NCI-H345 treated with DMSO at 0.1 percent for 48 hours (cell line): ENCODE results near the gene KCNJ4.
"Not testable (repeated sequence)": the region's sequence is repeated elsewhere in the genome, so short reads cannot be mapped to it uniquely, and the experiment has no call there.

Experiments used
- DNase-seq: peaks from one replicate; lab custom pipeline; 2025; ENCODE audit not compliant: unreplicated experiment; lab: John Stamatoyannopoulos, UW

The KCNJ4 gene

GRCh38 chr22:38388506-38389427, 66.2 kb downstream of the KCNJ4 start:
- not testable (repeated sequence) for DNase-seq

- DNase-seq, result not testable (repeated sequence)
Observed at GRCh38 chr22:38386918-38387317, 68.1 kb downstream of the KCNJ4 start.

- DNase-seq, result no peak
Observed at GRCh38 chr22:38383417-38383816, 71.6 kb downstream of the KCNJ4 start.

- DNase-seq, result not testable (repeated sequence)
Observed at GRCh38 chr22:38381371-38381770, 73.6 kb downstream of the KCNJ4 start.
